Anterior cingulate cortex (tissue), 58 donors: Measurements from ENCODE around the gene RTL3.

Source experiments
- DNase-seq, 58 donors: peaks; one replicate each; lab custom pipeline; 2025; lab: John Stamatoyannopoulos, UW

The RTL3 gene

DNA sequence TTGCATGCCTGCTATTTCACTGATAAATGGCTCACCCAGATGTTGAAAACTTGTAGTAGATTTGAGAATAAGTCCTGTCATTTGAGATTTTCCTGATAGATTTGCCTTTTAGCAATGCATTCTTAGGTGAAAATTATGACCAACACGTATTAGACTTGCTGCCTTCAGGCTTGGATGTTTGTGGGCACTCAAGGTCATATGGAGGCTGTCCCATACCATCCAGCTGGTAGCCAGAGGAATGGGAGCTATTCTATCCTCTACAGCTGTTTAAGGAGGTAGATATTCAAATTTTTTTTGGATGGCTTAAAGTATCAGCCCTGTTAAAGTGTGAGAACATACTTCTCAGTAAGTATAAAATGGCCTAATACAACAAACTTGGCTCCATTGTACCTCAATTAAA lies 34.7 kb downstream of the RTL3 start:
- no peak for DNase-seq

DNA sequence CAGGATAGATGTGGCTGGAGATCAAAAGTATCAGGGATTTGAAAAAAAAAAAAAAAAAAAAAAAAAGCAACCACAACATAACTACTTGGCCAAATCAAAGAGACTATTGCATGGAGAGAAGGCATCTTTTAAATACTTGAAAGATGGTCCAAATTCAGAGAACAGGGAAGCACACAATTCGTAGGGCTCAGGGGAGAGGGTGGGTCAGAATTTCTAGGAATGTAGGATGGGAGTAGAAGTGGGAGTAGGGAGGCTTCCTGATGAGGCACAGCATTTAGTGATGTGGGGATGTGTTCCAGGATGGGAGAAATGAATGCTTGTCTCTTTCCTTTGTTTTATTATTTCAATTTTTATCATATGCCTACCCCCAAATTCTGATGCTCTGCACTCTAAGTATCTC lies 36.3 kb downstream of the RTL3 start:
- no peak for DNase-seq

DNA sequence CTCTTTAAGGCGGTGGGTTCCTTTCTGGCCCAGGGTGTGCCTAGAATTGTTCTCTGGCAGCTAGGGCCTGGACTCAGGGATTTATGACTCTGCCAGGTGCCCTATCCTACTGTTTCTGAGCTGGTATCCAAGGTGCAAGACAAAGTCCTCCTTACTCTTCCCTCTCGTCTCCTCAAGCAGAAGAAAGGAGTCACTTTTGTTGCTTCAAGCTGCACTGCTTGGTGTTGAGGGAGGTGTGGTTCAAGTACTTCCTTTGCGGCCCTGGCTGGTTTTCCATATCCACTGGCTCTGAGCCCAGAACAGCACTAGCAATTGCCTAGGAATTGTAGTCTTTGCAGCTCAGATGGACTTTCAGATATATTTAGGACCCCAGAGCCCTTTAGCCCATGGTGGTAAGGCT lies 39.3 kb downstream of the RTL3 start:
- no peak for DNase-seq

DNA sequence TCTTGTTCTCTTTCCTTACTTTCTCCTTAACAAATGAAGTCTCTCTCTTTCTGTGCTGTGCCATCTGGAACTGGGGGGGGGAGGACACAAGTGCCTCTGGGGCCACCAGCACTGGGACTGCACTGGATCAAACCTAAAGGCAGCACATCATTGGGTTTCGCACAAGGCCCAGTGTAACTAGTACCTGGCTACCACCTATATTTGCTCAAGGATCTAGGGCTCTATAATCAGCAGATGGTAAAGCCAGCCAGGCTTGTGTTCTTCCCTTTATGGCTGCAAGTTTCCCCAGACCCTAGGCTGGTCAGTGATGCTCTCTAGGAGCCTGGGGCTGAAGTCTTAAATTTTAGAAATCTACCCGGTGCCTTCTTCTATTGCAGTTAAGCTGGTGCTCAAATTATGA lies 40.1 kb downstream of the RTL3 start:
- no peak for DNase-seq

DNA sequence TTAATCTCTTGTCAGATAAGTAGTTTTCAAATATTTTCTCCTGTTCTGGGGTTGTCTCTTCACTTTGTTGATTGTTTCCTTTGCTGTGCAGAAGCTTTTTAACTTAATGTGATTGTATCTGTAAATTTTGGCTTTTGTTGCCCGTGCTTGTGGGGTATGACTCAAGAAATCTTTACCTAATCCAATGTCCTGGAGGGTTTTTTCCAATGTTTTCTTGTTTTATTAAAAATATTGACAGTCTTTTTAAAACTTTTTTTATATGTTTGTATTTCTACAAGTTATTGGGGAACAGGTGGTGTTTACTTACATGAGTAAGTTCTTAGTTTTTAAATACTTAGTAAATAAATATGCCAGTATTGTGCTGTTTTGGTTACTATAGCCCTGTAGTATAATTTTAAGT lies 44.9 kb downstream of the RTL3 start:
- DNase-seq, result no peak
